HG02840 (cell line): Measurements from ENCODE around the gene RANBP3.

Experiments used
- ATAC-seq: cut with Tn5 transposase; IDR thresholded peaks from one replicate; pipeline ENCODE4 v1.9.1; 2021; ENCODE audit warnings: mild to moderate bottlenecking, moderate library complexity, moderate number of reproducible peaks; ENCODE audit not compliant: unreplicated experiment, low FRiP score

The RANBP3 gene

GRCh38 chr19:5933391-5934068 is 44.4 kb downstream of the RANBP3 start:
- no peak for ATAC-seq

- no peak for ATAC-seq
Observed at GRCh38 chr19:5932609-5933262, 45.2 kb downstream of the RANBP3 start.

- ATAC-seq = no peak
Observed at GRCh38 chr19:5932146-5932545, 45.8 kb downstream of the RANBP3 start.

GRCh38 chr19:5931251-5931650 is 46.7 kb downstream of the RANBP3 start:
- no peak for ATAC-seq

- ATAC-seq = no peak
Observed at GRCh38 chr19:5929625-5930024, 48.3 kb downstream of the RANBP3 start.

GRCh38 chr19:5929179-5929578 is 48.8 kb downstream of the RANBP3 start:
- ATAC-seq = no peak

GRCh38 chr19:5927441-5927821 is 50.5 kb downstream of the RANBP3 start:
- no peak for ATAC-seq

- no peak for ATAC-seq
Observed at GRCh38 chr19:5926641-5927440, 51.1 kb downstream of the RANBP3 start.

GRCh38 chr19:5925830-5926427 is 52.0 kb downstream of the RANBP3 start:
- ATAC-seq = no peak

GRCh38 chr19:5923356-5923755 is 54.6 kb downstream of the RANBP3 start:
- ATAC-seq = no peak

GRCh38 chr19:5922161-5922545 is 55.8 kb downstream of the RANBP3 start:
- no peak for ATAC-seq

- no peak for ATAC-seq
Observed at GRCh38 chr19:5921516-5922160, 56.3 kb downstream of the RANBP3 start.

GRCh38 chr19:5918463-5919079 is 59.4 kb downstream of the RANBP3 start:
- ATAC-seq = no peak

- ATAC-seq = no peak
Observed at GRCh38 chr19:5917431-5918107, 60.4 kb downstream of the RANBP3 start.

GRCh38 chr19:5916181-5916708 is 61.7 kb downstream of the RANBP3 start:
- ATAC-seq = no peak

GRCh38 chr19:5915782-5916165 is 62.2 kb downstream of the RANBP3 start:
- ATAC-seq = no peak

GRCh38 chr19:5914946-5915781 is 62.8 kb downstream of the RANBP3 start:
- ATAC-seq = no peak

GRCh38 chr19:5914358-5914774 is 63.6 kb downstream of the RANBP3 start:
- ATAC-seq = no peak
